GM19467 (cell line): ENCODE results near the gene TTLL10.
"Not testable (repeated sequence)": the region's sequence is repeated elsewhere in the genome, so short reads cannot be mapped to it uniquely, and the experiment has no call there.

Experiments used
- ATAC-seq: cut with Tn5 transposase; IDR thresholded peaks from one replicate; pipeline ENCODE4 v1.9.1; 2021; ENCODE audit warnings: mild to moderate bottlenecking, moderate library complexity; ENCODE audit not compliant: unreplicated experiment

Gene TTLL10

GRCh38 chr1:1170215-1171091, 3.2 kb upstream of the TTLL10 start:
- ATAC-seq = no peak

DNA sequence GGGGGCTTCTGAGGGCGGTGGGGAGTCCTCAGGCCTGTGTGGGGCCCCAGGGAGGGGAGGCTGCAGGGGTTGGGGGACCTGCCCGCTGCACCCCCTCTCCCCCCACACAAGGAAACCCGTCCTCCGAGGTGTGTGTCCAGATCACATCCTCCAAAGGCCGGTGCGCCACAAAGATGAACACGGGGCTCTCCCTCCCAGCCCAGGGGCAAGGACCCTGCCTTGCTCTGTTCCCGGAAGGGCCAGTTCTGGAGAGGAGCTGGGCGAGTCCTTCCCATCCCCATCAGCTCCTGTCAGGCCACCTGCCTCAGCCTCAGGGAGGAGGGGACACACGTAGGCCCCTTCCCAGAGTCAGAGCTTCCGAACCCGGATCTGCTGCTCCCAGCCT, 2.5 kb upstream of the TTLL10 start:
- ATAC-seq = no peak

GRCh38 chr1:1171546-1172340, 1.9 kb upstream of the TTLL10 start:
- no peak for ATAC-seq

GRCh38 chr1:1173061-1173792, 453 bp upstream of the TTLL10 start:
- ATAC-seq = no peak

GRCh38 chr1:1175221-1176062, 1.8 kb downstream of the TTLL10 start:
- ATAC-seq = no peak

GRCh38 chr1:1176063-1176761, 2.5 kb downstream of the TTLL10 start:
- ATAC-seq = not testable (repeated sequence)

- ATAC-seq = no peak
Observed at GRCh38 chr1:1176931-1177330, 3.3 kb downstream of the TTLL10 start.

- no peak for ATAC-seq
Observed at GRCh38 chr1:1177452-1178206, 3.9 kb downstream of the TTLL10 start.

DNA sequence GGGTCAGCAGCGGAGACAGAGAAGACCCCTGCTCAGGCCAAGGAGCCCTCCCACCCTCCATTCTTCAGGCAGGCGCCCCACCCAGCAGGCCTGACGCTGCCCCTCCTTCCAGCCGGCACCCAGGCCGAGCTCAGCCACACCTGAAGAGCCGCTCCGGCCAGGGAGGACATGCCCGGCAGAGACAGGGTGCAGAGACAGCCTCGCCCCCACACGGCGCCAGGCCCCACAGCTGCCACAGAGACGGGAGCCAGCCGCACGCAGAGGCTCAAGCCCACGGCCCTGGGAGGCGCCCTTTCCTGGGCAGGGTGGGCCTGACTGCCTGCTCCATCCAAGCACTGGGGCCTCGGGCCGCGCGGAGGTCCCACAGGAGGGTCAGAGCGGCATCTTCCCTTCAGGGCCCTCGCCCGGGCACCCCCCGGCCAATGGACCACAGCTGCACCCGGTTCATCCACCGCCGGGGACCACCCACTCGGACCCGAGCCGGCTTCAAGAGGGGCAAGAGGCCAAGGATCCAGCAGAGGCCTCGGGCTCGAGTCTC, 5.2 kb downstream of the TTLL10 start:
- ATAC-seq = no peak

DNA sequence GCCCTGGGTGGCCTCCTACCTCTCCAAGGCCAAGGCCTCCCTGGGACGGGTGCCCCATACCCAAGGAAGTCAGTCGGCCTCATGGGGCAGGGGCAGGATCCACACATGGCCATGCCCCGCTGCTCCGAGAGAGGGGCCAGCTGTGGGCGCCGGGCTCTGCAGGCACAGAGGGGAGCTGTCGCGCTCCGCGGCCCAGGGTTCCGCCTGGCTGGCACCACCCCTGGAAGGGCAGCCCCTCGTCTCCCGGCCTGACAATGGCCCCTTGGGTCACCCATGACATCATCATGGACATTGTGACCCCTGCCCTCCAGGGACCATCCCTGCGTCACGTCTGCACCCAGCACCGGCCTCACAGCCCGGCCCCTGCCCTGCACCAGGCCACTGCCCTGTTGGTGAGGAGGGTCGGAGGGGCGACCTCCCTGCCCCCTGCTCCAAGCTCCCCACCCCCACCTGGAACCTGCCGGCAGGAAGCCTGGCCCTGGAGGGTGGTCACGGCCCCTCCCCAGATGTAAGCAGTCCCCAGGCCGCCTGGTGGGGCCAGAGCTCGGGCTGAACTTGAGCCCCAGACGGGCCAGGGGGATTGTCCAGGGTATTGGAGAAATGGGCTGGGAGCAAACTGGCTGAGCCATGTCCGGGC, 5.8 kb downstream of the TTLL10 start:
- ATAC-seq = no peak

- ATAC-seq = no peak
Observed at GRCh38 chr1:1179983-1180861, 6.5 kb downstream of the TTLL10 start.

DNA sequence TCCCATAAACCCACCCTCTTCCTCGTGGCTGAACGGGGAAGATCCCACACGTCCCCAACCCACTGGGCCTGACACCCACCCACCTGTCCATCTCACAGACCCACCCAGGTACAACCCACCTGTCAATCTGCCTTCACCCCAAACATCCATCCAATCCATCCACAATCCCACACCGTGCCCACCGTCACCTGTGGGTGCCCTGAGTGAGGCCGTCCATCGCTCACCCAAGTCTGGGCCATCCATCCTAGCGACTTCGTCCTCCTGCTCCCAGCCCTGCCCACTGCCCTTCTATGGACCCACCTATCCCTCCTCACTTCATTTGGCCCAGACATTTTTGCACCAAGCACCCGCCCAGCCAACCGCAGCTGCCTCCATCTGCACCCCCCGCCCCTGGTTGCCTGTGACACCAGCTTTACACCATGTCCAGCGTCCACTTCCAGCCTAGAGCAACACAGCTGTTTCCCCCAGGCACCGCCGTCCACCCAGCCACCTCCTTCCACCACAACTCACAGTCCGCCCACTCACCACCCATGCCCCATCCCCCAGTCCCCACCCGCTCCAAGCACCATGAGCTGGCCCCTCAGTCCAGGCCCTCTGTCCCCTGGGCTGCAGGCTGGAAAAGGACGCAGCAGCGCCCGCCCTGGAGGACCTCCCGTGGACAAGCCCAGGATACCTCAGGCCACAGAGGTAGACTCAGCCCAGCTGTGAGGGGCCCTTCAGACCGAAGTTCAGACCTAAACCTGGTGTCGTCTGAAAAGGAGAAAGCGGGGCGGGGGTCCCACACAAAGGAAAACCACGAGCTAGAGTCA, 7.7 kb downstream of the TTLL10 start:
- no peak for ATAC-seq

DNA sequence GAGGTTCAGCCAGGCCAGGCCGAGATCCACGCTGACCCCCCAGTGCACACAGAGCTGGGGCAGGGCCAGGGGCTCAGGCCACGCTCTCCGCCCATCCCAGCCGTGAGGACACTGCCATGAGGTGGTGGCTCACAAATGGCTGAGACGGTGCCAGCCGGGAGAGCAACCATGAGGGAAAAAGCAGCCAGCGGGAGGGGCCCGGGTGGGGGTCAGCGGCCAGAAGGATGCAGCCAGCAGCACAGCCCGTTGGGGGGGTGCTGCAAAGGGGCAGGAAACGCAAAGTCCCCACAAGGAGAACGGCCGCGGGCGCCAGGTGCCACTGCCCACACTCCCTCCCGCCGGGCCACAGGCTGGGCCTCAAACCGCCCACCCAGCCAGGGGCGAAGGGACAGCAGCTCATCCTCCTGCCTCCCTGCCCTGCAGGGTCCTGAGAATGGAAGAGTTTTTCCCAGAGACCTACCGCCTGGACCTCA, 8.3 kb downstream of the TTLL10 start:
- ATAC-seq = no peak

- no peak for ATAC-seq
Observed at GRCh38 chr1:1182491-1183220, 9.0 kb downstream of the TTLL10 start.

DNA sequence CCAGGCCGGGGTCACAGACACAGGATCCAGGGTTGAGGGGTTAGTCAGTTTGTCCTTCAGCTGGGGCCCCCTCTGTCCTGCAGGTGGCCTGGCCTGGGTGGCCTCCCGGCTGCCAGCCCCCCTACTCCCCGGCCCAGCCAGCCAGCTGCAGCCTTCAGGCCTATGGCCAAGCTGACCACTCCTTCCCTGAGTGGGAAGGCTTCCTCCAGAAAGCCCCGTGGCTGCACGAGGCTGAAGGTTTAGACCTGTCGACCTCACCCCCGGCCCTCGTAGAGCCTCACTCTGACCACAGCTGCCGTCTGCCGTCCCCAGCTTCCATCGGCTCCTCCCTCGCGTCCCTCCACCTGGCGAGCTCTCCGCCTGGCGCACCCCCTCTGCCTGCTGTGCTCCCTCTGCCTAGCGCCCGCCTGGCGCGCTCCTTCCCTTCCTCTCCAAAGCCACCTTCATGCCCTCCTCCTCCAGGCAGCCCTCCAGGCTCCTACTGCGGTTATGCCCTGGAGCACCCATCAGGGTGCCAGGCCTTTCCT, 9.6 kb downstream of the TTLL10 start:
- no peak for ATAC-seq
